HEK293T (cell line): ENCODE results near the gene GET3.

Experiments used
- BHLHE40 ChIP-seq: fragments of 450-650 bp; IDR thresholded peaks from 2 replicates; pipeline ENCODE4 v1.6.1; 2016; ENCODE audit warnings: mild to moderate bottlenecking, moderate library complexity, borderline replicate concordance
- CTBP1 ChIP-seq: fragments of 450-650 bp; IDR thresholded peaks from 2 replicates; pipeline ENCODE4 v1.6.1; 2016; ENCODE audit warnings: borderline replicate concordance
- ELF4 ChIP-seq: fragments of 450-650 bp; IDR thresholded peaks from 2 replicates; pipeline ENCODE4 v1.6.1; 2017; ENCODE audit warnings: antibody characterized with exemption
- FOXK2 ChIP-seq: fragments of 450-650 bp; IDR thresholded peaks from 2 replicates; pipeline ENCODE4 v1.6.1; 2016; ENCODE audit warnings: mild to moderate bottlenecking
- HDGF ChIP-seq: fragments of 450-650 bp; IDR thresholded peaks from 2 replicates; pipeline ENCODE4 v1.6.1; 2017; ENCODE audit warnings: antibody characterized with exemption, borderline replicate concordance
- L3MBTL2 ChIP-seq: fragments of 450-650 bp; conservative IDR thresholded peaks from 2 replicates; pipeline ENCODE4 v1.6.1; 2016; ENCODE audit warnings: mild to moderate bottlenecking
- SP1 ChIP-seq: fragments of 450-650 bp; IDR thresholded peaks from 2 replicates; pipeline ENCODE4 v1.6.1; 2017
- SUZ12 ChIP-seq: fragments of 450-650 bp; IDR thresholded peaks from 2 replicates; pipeline ENCODE4 v1.6.1; 2016; ENCODE audit warnings: mild to moderate bottlenecking
- TARDBP ChIP-seq: fragments of 450-650 bp; IDR thresholded peaks from 2 replicates; pipeline ENCODE4 v1.6.1; 2016
- TF ChIP-seq, protein P1 (sequence below): fragments of 450-650 bp; IDR thresholded peaks from 2 replicates; pipeline ENCODE4 v1.6.1; 2016

DNA sequence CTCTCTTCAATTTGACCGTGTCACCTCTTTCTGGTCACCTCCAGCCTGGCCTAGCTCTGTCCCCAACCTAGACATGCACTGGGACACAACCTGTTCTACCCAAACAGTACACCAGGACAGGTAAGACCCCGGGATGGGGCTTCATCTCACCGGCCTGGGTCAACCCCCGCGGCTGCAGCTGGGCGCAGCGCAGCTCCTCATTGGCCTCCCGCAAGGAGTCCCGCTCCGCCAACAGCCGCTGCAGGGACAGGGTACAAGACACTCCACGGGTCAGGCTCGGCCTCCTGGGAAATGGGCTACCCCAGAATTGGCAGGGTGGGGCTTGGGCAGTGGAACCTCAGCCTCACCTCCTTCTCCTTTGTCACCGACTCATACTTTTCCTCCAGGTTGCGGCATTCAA lies 30.4 kb downstream of the GET3 start:
- no peak for TF ChIP-seq TARDBP
- TF ChIP-seq HDGF = no peak
- TF ChIP-seq, protein P1, sequence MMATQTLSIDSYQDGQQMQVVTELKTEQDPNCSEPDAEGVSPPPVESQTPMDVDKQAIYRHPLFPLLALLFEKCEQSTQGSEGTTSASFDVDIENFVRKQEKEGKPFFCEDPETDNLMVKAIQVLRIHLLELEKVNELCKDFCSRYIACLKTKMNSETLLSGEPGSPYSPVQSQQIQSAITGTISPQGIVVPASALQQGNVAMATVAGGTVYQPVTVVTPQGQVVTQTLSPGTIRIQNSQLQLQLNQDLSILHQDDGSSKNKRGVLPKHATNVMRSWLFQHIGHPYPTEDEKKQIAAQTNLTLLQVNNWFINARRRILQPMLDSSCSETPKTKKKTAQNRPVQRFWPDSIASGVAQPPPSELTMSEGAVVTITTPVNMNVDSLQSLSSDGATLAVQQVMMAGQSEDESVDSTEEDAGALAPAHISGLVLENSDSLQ = no peak
- TF ChIP-seq ELF4 = no peak
- TF ChIP-seq BHLHE40 = no peak
- no peak for TF ChIP-seq SP1
- no peak for TF ChIP-seq SUZ12
- no peak for TF ChIP-seq FOXK2
- TF ChIP-seq CTBP1 = no peak
- TF ChIP-seq L3MBTL2 = no peak
